Small intestine (tissue), 7 donors: ENCODE data around the gene DNPEP. TPM values are rescaled to one million over a fixed set of nuclear protein-coding genes. Genes with fewer than 3 reads are reported as not detected.

Source experiments
- DNase-seq, 2 donors: peaks; one replicate each; pipeline versions ENCODE4 v3.0.0 to v3.0.0-alpha.2; 2013
- FAIRE-seq: peaks from 2 replicates; lab custom pipeline; 2012; peaks lifted over from hg19 to GRCh38; lab: Jason Lieb, UNC
- H3K27ac ChIP-seq, 3 donors: one replicate each; pipeline ENCODE4 v1.5.1; 2013; ENCODE audit warnings: low read length in 2 of 3, mild to moderate bottlenecking in 2 of 3, control low read depth in 1 of 3, inconsistent platforms in 1 of 3, low read depth in 1 of 3, moderate library complexity in 1 of 3
- H3K27me3 ChIP-seq, 3 donors: one replicate each; pipeline ENCODE4 v1.6.1; 2013; ENCODE audit warnings: low read length in 3 of 3, inconsistent platforms in 1 of 3; ENCODE audit not compliant: control insufficient read depth in 3 of 3, insufficient read depth in 3 of 3
- H3K36me3 ChIP-seq, 3 donors: one replicate each; pipeline ENCODE4 v1.6.1; 2013; ENCODE audit warnings: low read length in 3 of 3, inconsistent platforms in 1 of 3, low read depth in 1 of 3, mild to moderate bottlenecking in 1 of 3, moderate library complexity in 1 of 3; ENCODE audit not compliant: control insufficient read depth in 3 of 3, insufficient read depth in 2 of 3
- H3K4me1 ChIP-seq, 3 donors: one replicate each; pipeline ENCODE4 v1.6.1; 2013; ENCODE audit warnings: low read length in 2 of 3, inconsistent platforms in 1 of 3, low read depth in 1 of 3, mild to moderate bottlenecking in 1 of 3, moderate library complexity in 1 of 3; ENCODE audit not compliant: control insufficient read depth in 3 of 3, insufficient read depth in 2 of 3
- H3K4me3 ChIP-seq, 3 donors: one replicate each; pipeline ENCODE4 v1.5.1; 2013; ENCODE audit warnings: low read length in 3 of 3, control low read depth in 1 of 3, inconsistent platforms in 1 of 3, low read depth in 1 of 3, mild to moderate bottlenecking in 1 of 3, moderate library complexity in 1 of 3
- H3K9me3 ChIP-seq, 2 donors: one replicate each; pipeline ENCODE4 v1.6.1; 2013; ENCODE audit warnings: low read depth in 1 of 2, low read length in 1 of 2; ENCODE audit not compliant: control insufficient read depth in 2 of 2, insufficient read depth in 1 of 2
- WGBS, 3 donors: extraction: QIAGEN DNeasy Blood & Tissue Kit; methylation state at CpG; one replicate each; pipeline ENCODE4 v1.1.7; 2013; 5-methylcytosine and 5-hydroxymethylcytosine counted together
- polyA plus RNA-seq, 4 donors: library from polyadenylated mRNA; stranded (reverse) in 3 of 4; unstranded in 1 of 4; fragments of 200-250 nt in 3 of 4; fragments of 120-200 nt in 1 of 4; gene quantifications; one replicate each; pipeline versions ENCODE4 v1.2.1 to v1.2.3, GENCODE V29; 2013
- donor health status: healthy with polysubstance abuse.
- donor health status: control.
- donor health status: control.
- donor health status: Bipolar disorder and iron deficiency.
- donor health status: healthy.

Gene DNPEP
- polyA plus RNA-seq, 4 donors: 98.2 to 200 (median 165) TPM

DNA sequence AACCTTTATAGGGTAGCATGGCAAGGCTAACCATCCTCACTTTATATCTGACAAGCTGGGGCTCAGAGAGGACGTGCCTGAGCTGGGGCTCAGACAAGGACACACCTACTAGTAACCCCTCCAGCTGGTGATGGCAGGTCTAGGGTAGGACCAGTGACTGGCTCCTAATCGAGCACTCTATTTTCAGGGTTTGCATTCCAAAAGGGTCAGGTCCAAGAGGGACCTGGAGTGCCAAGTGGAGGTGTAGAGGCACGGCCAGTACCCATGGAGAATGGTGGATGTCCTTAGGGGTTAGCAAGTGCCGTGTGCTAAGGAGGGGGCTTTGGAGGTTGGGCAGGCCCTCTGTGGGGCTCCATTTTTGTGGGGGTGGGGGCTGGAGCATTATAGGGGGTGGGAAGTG is 29.2 kb upstream of the DNPEP start:
- H3K9me3 ChIP-seq: peaks cover 0 to 2% of the 10 kb centered on the region in 2 donors
- 70 to 88% (median 82%) methylated on average over 4 of the region's 4 CpGs for WGBS, 3 donors
- no peak for FAIRE-seq
- peak overlapping the region in 1 of 3 donors; percentile 44 for H3K27ac ChIP-seq
- H3K27me3 ChIP-seq: peaks cover 4 to 58% (median 8%) of the 10 kb centered on the region in 3 donors
- no peak for DNase-seq
- no peak overlapping the region for H3K4me3 ChIP-seq
- H3K4me1 ChIP-seq: peaks cover 0 to 9% (median 0%) of the 10 kb centered on the region in 3 donors
- peaks cover 0 to 11% (median 0%) of the 10 kb centered on the region in 3 donors for H3K36me3 ChIP-seq

DNA sequence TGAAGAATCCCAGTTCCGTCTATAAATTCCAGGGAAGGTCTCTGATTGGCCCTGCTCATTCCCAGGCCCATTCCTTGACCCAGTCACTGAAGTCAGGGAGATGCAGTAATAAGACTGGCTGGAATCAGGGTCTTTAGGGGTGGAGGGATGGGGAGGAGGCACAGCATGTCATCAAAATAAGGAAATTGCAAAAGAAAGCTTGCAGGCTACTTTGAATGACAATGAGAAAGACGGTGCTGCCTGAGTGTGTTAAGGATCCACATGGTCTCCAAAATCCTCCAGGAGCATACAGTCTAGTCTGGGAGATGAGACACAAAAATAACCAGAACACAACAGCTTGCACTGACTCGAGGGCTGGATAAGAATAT is 28.5 kb upstream of the DNPEP start:
- H3K9me3 ChIP-seq: peaks cover 0 to 2% of the 10 kb centered on the region in 2 donors
- FAIRE-seq (no peak), DNase-seq (no peak)
- H3K36me3 ChIP-seq: peaks cover 0 to 9% (median 0%) of the 10 kb centered on the region in 3 donors
- WGBS, 3 donors: 46 to 53% (median 49%) methylated on average over 3 of the region's 3 CpGs
- peaks cover 0 to 9% (median 0%) of the 10 kb centered on the region in 3 donors for H3K4me1 ChIP-seq
- H3K27ac ChIP-seq: peak overlapping the region in 1 of 3 donors; percentile 17
- no peak overlapping the region for H3K4me3 ChIP-seq
- H3K27me3 ChIP-seq: peaks cover 4 to 56% (median 10%) of the 10 kb centered on the region in 3 donors

DNA sequence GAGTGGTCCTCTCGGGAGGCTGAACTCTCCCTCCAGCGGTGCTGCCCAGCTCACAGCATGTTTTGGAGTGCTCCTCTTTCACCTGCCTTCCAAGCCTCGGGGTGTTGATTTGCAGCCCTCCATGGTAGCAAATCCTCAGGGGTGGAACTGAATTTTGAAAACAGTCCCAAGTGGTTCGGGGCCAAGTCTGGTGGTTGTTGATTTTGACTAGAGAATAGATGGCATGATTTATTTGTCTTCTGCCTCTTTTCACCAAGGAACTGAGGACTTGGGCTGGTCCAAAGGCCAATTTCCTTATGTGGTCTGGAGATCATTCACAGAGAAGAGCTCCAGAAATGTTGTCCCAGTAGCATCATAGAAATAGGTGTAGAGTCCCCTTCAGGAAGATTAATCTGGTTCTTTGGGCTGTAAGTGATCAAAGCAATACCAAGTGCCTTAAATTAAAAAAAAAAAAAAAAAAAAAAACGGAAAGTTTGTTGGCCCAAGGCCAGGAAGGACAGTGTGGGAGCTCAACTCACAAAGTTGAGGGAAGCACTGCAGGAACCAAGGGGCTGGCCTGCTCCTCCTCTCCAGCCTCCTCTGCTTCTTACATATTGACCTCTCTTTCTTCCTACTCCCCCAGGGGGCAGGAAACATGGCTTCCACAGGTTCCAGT is 28.0 kb upstream of the DNPEP start:
- DNase-seq: no peak
- 50 to 59% (median 56%) methylated on average over 5 of the region's 5 CpGs for WGBS, 3 donors
- peaks cover 0 to 9% (median 0%) of the 10 kb centered on the region in 3 donors for H3K4me1 ChIP-seq
- H3K27ac ChIP-seq: peak overlapping the region in 1 of 3 donors; percentile 33
- peaks cover 0 to 4% (median 0%) of the 10 kb centered on the region in 3 donors for H3K36me3 ChIP-seq
- H3K27me3 ChIP-seq: peaks cover 4 to 50% (median 10%) of the 10 kb centered on the region in 3 donors
- no peak overlapping the region for H3K4me3 ChIP-seq
- H3K9me3 ChIP-seq: peaks cover 0 to 2% of the 10 kb centered on the region in 2 donors
- no peak for FAIRE-seq

DNA sequence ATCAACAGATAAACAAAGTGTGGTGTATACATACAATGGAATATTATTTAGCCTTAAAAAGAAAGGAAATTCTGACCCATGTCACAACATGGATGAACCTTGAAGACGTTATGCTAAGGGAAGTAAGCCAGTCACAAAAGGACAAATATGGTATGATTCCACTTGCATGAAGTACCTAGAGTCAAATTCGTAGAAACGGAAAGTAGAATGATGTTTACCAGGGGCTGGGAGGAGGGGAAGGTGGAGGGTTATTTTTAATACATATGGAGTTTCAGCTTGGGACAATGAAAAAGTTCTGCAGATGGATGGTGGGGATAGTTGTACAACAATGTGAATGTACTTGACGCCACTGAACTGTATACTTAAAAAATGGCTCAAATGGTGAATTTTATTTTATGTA is 27.1 kb upstream of the DNPEP start:
- no peak for FAIRE-seq
- H3K4me1 ChIP-seq: peaks cover 0 to 9% (median 0%) of the 10 kb centered on the region in 3 donors
- DNase-seq: no peak
- H3K27ac ChIP-seq: no peak overlapping the region
- H3K27me3 ChIP-seq: peaks cover 4 to 43% (median 10%) of the 10 kb centered on the region in 3 donors
- WGBS, 3 donors: 73 to 75% (median 74%) methylated on average over 4 of the region's 4 CpGs
- no peak overlapping the region for H3K4me3 ChIP-seq
- peaks cover 0 to 2% of the 10 kb centered on the region in 2 donors for H3K9me3 ChIP-seq
- no peaks in the 10 kb centered on the region for H3K36me3 ChIP-seq

DNA sequence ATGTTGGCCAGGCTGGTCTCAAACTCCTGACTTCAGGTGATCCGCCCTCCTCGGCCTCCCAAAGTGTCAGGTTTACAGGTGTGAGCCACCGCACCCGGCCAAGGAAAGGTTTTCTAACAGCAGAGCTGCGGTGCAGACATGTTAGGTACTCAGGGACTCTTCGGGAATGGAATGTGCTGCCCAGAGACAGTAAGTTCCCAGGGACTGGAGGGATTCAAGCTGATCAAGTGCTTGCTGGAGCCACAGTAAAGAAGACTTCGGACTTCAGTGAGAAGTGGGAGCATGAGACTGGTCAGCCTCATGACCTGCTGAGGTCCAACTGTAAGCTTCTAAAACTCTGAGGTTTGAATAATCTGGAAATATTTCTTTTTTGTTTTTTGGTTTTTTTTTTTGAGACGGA is 22.7 kb upstream of the DNPEP start:
- WGBS, 3 donors: 87 to 94% (median 89%) methylated on average over 8 of the region's 8 CpGs
- H3K36me3 ChIP-seq: no peaks in the 10 kb centered on the region
- H3K4me3 ChIP-seq: no peak overlapping the region
- FAIRE-seq (no peak), DNase-seq (no peak)
- no peaks in the 10 kb centered on the region for H3K4me1 ChIP-seq
- peaks cover 2 to 7% (median 4%) of the 10 kb centered on the region in 3 donors for H3K27me3 ChIP-seq
- H3K9me3 ChIP-seq: peaks cover 0 to 2% of the 10 kb centered on the region in 2 donors
- H3K27ac ChIP-seq: peak overlapping the region in 1 of 3 donors; percentile 50

DNA sequence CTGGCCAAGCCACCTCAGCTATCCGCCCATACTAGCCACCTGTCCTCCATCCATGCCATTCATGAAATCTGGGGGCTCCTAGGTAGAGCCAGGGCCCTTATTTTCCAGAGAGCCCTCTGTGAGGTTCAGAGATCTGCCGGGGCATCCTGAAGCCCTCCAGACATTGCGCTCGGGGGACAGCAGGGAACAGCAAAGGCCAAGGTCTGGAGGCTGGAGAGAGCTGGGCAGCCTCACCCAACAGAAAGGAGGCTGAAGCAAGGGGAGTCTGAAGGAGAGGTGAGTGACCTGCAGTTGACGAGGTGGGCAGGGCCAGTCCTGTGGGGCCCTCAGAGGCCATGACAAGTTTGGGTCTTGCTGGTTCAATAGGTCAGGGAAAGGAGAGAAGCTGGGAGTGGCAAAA is 21.9 kb upstream of the DNPEP start:
- Histone ChIP-seq H3K4me3 (no peak overlapping the region), H3K4me1 (no peaks in the 10 kb centered on the region), H3K27me3 (peaks cover 0 to 7% (median 4%) of the 10 kb centered on the region in 3 donors), H3K36me3 (no peaks in the 10 kb centered on the region), H3K9me3 (peaks cover 0 to 2% of the 10 kb centered on the region in 2 donors), H3K27ac (peak overlapping the region in 2 of 3 donors; percentile 52 to 60)
- no peak for FAIRE-seq
- no peak for DNase-seq
- 88 to 95% (median 88%) methylated on average over 5 of the region's 5 CpGs for WGBS, 3 donors

DNA sequence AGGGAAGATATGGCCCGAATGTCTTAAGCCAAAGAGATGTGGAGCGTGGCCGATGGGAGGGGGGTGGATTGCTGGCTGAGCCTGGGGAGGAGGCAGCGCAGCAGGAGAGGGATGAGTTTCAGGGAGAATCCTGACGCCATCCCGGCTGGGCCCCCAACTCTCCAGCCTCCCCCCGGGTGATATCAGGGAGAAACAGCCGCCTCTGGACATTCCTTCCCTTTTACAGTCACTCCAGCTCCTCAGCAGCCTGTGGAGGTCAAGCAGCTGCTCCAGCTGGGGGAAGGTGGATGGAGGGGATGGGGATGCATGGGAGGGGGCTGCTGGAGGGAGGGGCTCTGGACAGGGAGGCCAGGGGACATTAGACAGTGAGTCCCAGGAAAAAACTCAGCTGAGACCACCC is 20.9 kb upstream of the DNPEP start:
- no peaks in the 10 kb centered on the region for H3K36me3 ChIP-seq
- H3K27ac ChIP-seq: peak overlapping the region in 2 of 3 donors; percentile 52 to 60
- H3K4me1 ChIP-seq: no peaks in the 10 kb centered on the region
- H3K27me3 ChIP-seq: peaks cover 0 to 4% (median 3%) of the 10 kb centered on the region in 3 donors
- peaks cover 0 to 2% of the 10 kb centered on the region in 2 donors for H3K9me3 ChIP-seq
- DNase-seq (no peak), FAIRE-seq (no peak)
- no peak overlapping the region for H3K4me3 ChIP-seq
- WGBS, 3 donors: 56 to 82% (median 66%) methylated on average over 8 of the region's 8 CpGs

DNA sequence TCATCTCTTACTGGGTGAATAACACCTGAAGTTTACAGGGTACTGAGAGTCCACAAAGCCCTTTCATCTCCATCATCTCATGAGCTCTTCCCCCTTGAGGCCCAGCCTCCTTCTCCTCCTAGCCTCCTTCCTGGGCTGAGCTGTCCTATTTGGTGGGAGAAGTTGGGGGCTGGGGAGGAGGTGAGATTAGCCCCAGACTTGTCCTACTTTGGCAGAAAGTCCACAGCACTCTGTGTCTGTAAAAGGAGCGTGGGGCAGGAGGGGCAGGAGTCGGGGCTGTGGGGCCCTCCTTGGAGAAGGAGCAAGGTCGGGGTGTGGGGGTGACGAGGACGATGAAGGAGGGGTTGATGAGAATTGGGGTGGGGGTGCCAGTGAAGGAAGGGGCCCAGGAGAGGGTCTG is 20.5 kb upstream of the DNPEP start:
- Histone ChIP-seq H3K27me3 (peaks cover 0 to 3% (median 2%) of the 10 kb centered on the region in 3 donors), H3K4me3 (no peak overlapping the region), H3K4me1 (no peaks in the 10 kb centered on the region), H3K36me3 (no peaks in the 10 kb centered on the region), H3K27ac (peak overlapping the region in 2 of 3 donors; percentile 25 to 33), H3K9me3 (peaks cover 0 to 2% of the 10 kb centered on the region in 2 donors)
- WGBS, 3 donors: 67 to 91% (median 79%) methylated on average over 5 of the region's 5 CpGs
- DNase-seq (no peak), FAIRE-seq (no peak)
